ENCODE measurements around the gene DCTD.

Gene DCTD

DNA sequence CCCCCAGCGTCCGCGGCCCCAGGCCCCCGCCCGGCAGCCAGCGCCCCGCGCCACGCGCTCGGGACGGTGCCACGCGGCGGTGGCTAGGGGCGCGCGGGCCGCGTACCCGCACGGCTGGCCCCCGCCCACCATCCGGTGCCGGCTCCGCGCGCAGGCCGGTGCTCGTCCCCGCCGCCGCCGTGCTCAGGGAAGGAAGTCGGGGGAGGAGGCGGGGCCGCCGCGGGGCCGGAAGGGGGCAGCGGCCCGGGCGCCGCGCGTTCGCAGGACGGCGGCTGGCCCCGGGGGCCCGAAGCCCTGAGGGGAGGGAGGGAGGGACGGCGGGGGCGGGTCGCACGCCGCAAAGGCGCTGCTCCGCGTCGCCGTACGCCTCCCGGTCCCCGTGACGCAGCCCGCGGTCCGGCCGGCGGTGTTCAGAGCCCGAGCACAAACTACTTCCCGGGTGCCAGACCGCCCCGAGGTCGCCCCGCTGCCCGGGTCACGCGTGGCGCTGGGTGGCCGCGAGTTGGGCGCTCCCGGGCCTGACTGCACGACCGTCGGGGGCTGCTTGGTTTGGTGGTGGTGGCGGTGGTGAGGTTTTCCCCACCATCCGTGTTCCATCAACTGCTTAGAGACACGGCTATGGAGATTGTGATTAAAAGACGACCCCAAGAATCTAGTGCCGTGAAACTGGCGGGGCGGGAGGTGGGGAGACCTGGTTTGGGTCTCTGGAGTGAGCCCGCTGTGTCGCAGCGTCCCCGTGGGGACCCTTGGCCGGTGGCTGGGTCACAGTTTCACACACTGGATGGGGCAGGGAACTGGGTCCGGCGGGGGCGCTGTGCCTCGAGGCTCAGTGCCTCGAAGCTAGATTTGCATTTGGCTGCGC is at the start of gene DCTD:
TSS of gene DCTD (minus strand) at position 205 of the 862 bp plus-strand sequence. CDS start 1,818 bp downstream, outside the sequence.
- DNase-seq (ENCODE audit: low spot score): peak; percentile 71

DNA sequence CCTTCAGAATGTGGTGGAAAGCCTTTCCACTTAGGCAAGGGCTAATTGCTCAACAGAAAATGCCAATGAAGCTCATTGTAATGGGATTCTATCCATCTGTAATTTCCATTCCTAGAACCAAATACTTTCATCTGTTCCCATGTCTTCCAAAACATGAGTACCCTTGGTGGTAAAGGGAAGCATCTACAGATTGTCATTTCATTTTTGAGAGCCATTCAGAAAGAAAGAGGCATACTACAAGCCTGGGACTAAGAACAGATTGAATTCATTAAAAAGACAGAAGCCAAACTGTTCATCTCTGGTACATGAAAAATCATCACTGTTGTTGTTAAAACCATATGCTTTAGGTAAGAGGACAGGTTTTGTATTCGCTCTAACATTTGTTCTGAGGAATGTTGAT is 43.6 kb upstream of the DCTD start:
- DNase-seq (ENCODE audit: low spot score): no peak

DNA sequence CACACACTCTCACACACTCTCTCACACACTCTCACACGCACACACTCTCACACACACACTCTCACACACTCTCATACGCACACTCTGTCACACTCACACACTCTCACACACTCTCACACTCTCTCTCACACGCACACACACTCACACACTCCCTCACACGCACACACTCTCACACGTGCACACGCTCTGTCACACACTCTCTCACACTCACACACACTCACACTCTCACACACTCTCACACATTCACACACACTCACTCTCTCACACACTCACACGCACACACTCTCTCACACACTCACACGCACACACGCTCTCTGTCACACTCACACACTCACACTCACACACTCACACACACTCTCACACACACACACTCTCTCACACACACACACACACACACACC is 43.0 kb upstream of the DCTD start:
- no peak for DNase-seq (ENCODE audit: low spot score)

DNA sequence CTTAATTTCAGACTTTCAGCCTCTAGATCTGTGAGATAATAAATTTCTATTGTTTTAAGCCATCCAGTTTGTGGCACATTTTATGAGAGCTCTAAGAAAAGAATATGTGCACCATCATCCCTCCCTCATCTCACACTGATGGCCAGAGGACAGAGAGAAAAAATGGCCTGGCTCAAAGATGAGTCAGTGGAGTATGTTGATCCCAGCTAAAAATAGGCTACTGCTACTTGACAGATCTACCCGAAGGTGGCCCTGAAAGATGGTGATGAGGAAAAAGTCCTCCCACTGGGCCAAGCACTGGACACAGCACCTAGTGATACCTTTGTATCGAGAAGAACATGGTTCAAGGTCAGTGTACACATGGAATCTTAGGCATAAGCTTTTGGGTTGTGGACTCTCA is 38.2 kb upstream of the DCTD start:
- no peak for DNase-seq (ENCODE audit: low spot score)

DNA sequence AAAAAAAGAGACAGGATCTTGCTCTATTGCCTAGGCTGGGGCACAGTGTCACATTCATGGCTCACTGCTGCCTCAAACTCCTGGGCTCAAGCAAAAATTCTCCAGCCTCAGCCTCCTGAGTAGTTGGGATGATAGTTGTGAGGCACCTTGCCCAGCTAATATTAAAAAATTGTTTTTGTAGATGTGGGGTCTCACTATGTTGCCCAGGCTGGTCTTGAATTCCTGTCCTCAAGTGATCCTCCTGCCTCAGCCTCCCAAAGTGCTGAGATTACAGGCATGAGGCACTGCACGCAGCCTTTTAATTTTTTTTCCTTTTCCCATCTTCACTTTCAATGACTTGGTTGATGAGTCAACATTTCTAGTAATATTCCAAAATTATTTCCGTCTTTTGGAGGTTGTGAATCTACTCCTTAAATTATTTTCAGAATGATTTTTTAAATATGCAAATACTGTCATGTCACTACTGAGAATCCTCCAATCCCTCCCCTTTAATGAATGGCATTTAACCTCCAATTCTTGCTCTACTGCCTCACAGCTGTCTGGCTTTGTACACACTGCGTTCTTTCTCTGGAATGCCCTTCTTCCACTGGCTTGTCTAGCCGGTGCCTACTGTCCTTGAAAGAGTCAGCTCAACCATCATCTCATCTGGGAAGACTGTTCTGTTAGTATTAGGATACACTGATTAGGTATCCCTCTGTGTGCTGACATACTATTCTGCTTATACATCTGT is 27.5 kb upstream of the DCTD start:
- no peak for DNase-seq (ENCODE audit: low spot score)

DNA sequence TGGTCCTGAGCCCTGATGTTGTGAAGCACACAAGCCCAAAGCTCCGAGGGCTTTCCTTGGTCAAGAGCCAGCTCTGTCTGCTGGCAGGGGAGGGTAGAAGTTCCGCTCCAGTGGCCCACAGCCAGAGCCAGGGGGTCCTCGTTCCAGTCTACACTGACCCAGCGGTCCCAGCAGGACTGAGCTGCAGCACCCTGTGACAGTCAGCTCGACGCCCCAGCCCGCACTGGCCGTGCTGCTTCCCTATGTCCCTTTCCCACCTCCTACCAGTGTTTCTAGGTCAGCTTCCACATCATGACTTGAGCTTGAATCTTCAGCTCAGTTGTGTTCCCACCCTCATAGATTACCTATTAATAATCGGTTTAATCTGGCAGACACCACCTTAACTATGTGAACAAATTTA is 22.5 kb upstream of the DCTD start:
- no peak for DNase-seq (ENCODE audit: low spot score)

DNA sequence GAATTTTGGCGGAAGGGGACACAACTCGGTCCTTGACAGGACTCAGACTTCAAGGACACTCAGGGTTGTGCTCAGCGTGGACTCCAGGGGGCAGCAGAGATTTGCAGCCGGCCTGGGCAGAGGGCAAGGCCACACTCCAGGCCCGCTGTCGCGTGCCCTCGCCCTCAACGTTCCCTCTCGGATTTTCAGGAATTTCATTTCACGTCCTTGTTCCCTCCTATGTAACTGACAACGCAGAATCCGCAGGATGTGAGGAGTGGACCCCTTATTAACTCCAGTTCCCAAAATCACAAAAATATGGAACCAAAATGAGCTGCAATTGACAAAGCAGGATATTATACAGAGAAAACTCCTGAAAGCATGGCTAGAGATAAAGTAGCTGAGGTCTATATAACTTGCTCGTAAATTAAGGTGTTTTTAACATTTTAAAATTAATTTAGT is 21.0 kb upstream of the DCTD start:
- DNase-seq (ENCODE audit: low spot score): peak; percentile 53

DNA sequence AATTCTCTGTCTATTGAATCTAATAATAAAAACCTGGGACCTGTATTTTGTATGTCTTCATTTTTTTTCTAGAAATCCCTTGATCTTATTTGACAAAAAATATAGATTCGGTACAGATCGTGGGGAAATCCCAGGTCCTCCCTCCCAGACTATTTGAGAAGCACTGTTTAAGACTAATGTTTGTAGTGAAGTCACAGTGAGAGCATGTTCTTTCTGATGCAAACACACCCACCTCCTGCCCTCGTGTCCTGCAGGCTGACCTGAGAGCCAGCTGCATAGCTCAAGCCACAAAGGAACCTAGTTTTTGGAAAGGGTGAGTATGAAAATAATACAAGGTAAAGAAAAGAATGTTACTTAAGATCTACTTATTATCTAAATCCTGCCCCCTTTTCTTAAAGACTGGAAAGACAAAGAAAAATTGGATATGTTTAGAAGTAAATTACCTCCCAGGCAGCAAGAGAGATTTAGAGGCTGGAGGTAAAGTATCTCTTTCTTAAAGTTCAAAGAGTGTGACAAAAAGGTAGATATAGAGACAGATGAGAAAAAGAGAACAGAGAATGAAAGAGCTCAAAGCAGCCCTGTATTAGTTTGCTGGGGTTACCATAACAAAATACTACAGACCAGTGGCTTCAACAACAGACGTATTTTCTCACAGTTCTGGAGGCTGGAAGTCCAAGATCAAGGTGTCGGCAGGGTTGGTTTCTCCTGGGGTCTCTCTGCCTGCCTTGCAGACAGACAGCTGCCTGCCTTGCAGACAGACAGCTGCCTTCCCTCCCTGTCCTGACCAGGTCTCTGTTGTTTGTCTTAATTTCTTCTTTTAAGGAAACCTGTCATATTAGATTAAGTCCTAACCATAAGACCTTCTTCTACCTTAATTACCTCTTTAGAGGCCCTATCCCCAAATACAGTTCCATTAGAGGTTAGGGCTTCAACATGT is 20.4 kb upstream of the DCTD start:
- DNase-seq (ENCODE audit: low spot score): no peak

DNA sequence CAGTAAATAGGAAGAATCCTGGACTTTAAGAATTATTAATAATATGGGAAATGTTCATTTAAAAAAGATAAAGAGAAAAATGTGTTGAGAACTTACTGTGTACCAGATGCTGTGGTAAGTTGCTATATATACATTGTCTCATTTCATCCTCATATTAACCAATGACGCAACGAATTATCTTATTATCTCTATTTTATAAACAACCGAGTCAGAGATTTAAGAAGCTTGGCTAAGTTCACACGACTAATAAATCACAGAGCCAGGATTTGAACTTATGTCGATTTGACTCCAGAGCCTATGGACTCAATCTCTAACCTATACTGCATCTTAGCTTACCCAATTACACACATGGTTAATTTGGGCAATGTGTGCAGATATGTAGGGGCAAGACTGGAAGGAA is 15.5 kb upstream of the DCTD start:
- DNase-seq (ENCODE audit: low spot score): no peak

DNA sequence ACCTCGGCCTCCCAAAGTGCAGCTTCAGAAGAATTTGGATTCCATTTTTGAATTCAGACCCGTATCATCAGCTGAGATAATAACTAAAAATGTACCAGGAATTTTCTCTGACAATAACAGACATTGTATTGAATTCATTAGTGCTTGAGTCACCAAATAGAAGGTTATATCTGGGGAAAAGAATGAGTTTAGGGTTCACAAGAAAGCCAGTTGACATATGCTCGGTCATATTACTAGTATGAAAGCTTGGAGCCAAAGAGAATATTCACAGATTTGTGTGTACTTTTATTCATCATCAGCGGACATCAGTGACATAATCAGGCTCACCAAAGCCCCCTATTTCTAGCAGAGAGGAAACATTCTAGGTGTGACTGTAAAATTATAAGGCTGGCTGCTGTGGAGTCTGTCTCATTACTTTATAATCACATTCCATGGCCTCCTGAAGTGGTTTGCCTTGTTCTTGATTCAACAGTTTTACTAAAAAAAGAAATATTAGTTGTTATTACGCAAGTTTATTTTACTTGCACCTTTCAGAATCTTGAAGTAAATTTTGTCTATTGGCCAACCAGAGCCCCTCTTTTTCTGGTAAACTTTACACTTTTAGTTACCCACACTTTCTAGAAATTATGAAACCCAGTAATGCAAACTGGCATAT is 14.6 kb upstream of the DCTD start:
- DNase-seq (ENCODE audit: low spot score): no peak

DNA sequence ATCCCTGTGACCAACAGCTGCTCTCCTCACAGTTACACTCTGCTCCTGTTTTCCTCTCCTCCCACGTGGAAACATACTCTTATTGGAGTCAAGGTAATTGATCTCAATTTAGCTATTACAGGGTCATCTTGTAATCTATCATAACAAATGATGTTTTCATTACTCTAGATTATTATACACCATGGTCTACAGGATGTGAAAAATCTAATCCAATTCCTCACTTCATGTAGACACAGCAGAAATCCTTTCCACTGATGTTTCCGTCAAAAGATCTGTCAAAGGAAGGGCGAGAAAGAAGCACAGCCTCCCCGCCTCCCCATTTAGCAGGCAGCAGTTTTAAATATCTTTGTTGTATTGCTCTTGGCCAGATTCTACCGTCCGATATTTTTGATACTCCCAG is 13.7 kb upstream of the DCTD start:
- no peak for DNase-seq (ENCODE audit: low spot score)

DNA sequence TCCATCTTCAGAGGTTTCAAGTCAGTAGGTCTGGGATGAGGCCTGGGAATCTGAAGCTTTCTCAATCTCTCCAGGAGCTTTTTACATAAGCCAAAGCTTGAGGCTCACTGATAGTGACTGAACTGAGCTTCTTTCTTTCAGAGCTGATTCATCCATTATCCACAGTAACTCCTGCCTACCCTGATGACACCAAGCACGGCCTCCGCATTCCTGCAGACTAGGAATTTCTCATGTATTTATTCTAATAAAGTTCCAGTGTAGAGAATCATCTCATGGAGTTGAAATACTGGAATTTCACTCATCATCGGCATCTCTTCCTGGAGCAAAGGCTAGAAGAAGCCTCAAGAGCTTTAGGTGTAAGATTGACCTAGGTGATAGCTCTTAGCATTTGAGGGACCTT is 12.1 kb upstream of the DCTD start:
- no peak for DNase-seq (ENCODE audit: low spot score)

DNA sequence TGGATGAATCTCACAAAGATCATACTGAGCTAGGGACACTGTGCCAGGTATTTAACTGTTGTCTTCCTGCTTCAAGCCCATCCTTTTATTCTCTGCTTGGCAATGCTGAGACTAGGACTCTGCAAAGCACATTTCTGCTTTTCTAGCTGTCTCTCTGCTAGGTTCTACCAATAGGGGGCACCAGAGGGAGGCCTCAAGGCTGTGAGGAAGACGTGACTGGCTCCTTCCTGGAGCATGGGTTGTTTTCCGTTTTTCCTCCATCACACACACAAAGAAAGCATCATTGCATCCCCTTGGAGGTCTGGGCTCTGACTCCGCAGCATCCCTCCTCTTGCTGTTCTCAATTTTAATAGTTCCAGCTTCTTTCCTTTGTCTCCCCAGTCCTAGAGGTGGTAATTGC is 10.9 kb upstream of the DCTD start:
- no peak for DNase-seq (ENCODE audit: low spot score)

DNA sequence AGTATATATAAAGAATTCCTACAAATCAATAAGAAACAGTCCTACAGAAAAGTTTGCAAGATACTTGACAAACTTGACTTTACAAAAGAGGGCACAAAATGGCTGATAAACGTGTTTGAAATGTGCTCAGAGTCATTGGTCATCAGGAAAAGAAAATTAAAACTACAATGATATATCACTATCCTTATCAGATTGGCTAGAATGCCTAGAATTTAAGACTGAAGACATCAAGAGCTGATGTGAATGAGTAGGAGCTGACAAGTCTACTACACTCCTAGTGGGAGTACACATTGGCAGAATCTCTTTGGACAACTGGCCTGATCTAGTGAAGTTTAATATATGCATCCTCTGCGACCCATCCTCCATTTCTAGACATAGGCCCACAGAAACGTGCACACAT is 10.3 kb upstream of the DCTD start:
- no peak for DNase-seq (ENCODE audit: low spot score)

DNA sequence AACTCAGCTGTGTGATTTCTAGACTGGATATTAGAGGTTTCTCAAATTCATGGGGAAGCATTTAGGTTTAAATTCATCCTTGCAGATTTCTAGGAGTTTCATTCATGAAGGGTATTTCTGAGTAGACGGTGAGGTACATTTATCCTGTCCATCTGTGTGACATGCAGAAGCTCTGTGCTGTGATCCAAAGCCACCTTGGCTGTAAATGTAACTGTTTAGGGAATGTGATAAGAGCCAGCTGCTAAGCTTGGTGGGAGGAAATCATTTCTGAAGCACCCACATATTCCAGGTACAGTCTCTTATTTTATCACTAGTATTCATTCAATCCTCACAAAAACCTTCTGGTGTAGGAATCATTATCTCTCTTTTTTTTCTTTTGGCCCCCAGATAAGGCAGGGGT is 8.7 kb upstream of the DCTD start:
- DNase-seq (ENCODE audit: low spot score): no peak

DNA sequence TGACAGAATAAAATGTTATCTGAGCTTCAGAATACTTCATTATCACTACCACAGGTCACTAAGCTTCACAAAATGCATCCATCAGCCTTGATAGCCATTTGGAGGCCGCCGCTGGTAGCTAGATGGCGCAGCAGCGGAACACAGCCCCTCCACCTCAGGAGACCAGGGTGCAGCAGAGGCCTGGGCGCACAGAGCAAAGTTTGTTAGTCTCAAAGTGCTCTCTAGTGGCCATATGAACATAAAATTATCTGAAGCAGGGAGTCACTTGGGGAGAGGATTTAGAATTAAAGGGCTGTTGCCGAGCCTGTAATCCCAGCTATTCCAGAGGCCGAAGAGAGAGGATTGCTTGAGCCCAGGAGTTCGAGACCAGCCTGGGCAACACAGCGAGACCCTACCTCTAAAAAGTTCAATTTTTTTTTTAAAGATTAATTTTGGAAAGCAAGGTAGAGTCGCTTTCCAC is 8.1 kb upstream of the DCTD start:
- DNase-seq (ENCODE audit: low spot score): peak; percentile 78

DNA sequence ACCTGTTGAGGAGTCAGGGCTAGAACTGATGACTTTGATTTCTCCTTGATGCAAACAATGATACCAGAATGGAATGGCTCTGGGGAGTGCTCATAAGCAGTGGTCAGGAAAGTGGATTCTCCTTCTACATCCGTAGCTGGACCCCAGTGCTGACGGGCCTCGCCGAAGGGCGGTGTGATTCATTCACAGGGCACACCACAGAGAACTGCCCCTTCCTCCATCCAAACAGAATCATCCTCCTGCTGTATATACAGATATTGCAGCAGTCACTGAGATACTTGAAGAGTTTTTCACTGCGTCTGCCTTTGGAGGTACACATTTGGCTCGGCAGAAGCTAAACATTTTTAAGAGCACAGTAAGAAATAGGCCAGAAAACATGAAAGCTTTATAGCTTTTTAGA is 7.3 kb upstream of the DCTD start:
- DNase-seq (ENCODE audit: low spot score): no peak

DNA sequence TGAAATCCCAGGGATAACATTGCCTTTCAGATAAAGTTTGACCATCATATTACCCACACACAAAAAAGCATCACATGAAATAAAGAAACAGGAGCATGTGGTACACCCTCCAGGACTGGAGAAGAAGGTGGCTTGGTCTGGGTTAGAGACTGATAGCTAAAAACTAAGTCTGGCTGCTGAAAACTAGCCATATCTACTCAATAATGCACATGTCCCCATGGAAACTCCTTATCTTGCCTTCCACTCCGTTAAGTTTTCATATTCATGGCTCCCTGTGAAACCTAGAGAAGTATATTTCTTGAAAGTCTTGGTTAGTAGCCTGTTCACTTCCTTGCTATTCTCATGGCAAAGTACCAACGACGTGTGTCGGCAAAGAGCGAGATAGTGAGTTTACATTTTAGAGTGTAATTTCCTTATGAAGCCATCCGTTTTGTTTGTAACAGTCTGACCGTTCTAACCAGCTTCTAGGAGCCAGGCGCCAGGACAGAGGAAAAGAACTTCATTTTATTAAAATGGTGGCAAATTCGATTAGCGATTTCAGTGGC is 6.7 kb upstream of the DCTD start:
- no peak for DNase-seq (ENCODE audit: low spot score)

DNA sequence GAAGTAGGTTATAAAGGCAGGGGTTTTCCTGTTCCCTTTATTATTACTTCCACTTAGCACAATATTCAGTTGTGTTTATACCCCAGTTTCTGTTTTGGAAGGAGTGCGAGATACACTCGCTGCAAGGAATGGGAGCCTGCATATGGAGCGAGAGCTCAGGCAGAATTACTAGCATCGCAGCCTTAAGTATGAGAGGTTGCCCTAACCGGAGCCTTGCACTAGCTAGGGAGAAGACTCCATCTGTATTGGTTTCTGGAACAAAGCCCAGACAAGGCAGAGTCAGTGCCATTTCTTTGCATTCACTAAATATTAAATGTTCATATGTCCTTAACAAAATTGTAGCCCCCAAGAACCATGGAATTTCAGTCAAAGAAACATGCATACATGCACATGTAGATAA is 6.2 kb upstream of the DCTD start:
- DNase-seq (ENCODE audit: low spot score): no peak

DNA sequence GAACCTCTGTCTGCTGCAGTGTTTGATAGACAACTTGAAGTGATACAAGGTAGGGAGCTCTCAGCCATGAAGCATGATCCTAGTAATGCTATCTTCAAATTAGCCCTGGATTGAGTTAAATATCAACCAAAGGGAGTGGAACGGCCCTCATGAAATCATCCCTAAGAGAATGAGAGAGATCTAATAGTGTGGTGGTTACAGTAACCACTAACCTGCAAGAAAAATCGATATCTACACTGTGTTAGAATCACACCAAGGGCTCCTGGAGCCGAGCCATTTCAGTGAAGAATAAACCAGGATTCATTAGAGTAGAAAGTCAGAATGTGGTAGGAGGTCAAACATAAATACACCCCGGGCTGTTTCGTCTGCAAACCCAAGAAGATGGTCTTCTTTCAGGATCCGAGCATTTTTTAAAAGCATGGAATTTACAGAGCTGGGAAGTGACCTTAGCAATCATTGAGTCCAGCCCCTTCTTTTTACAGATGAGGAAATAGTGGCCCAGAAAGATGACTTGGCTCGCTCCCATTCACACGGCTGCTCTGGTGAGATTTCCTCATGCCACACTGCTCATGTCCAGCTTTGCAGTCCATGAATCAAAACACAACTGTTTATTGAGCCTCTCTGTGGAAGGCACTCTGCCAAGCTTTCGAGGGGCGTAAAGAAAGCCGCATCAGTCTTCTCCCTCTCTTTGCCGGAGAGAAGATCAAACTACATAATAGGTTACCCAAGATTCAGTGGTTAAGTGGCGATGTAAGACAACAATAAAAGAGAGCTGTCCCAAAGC is 5.5 kb upstream of the DCTD start:
- DNase-seq (ENCODE audit: low spot score): no peak

DNA sequence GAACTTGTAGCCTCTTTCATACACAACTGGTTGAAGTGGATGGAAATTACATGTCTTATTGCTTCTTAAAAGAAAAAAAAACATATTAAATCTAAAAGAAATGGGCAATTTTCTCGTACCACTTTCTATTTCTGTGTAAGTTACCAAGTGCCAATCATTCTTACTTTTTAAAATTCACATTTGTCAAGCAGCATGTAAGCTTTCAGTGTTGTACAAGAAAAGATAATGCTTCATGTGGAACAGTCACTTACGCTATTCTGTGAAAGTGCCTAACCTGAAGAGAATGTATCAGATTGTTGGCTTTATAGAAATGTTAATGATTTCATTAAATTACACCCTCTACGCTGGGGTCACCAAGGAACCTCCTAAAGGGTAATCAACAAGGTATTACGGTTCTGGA is 4.4 kb upstream of the DCTD start:
- no peak for DNase-seq (ENCODE audit: low spot score)
